ENCODE results near the gene TAF4.

The TAF4 gene

GRCh38 chr20:62014889-62015537, 50.7 kb downstream of the TAF4 start (continued):
- no peak for TF ChIP-seq KLF9 (tag by site-specific recombination; IDR thresholded peaks at IDR 0.05; ENCODE audit: low read depth)
- no peak for TF ChIP-seq ZNF311 (tag by site-specific recombination; IDR thresholded peaks at IDR 0.05; ENCODE audit: borderline replicate concordance)
- no peak for TF ChIP-seq TRIM28 (IDR thresholded peaks at IDR 0.05; ENCODE audit: borderline replicate concordance, low read length)
- TF ChIP-seq ZNF223 (tag by site-specific recombination; IDR thresholded peaks at IDR 0.05) = no peak

- Histone ChIP-seq H3K27ac (ENCODE audit: extremely low read depth, low read depth, low read length) (no peak overlapping the region), H3K36me3 (ENCODE audit: control insufficient read depth in 2 of 2, insufficient read depth in 1 of 2, low read length in 2 of 2) (peaks cover 0 to 41% of the 10 kb centered on the region in 2 experiments; a peak in 1 of 3 replicates), H3K9me3 (ENCODE audit: control insufficient read depth, insufficient read depth, low read depth, low read length) (no peaks in the 10 kb centered on the region), H3K4me3 (ENCODE audit: low read depth, low read length) (no peak overlapping the region), H3K4me1 (ENCODE audit: control insufficient read depth, insufficient read depth, low read length) (no peaks in the 10 kb centered on the region; the same call in 1 of the 2 replicates)
- no peak for TF ChIP-seq ZSCAN30 (tag by site-specific recombination; IDR thresholded peaks at IDR 0.05)
- TF ChIP-seq ZNF140 (tag by site-specific recombination; IDR thresholded peaks at IDR 0.05) = no peak
- no peak for TF ChIP-seq HOXA7 (CRISPR knock-in tag; IDR thresholded peaks at IDR 0.05; ENCODE audit: borderline replicate concordance)
- no peak for TF ChIP-seq ZNF311 (tag by site-specific recombination; IDR thresholded peaks at IDR 0.05; ENCODE audit: borderline replicate concordance)
- no peak for TF ChIP-seq ZNF530 (tag by site-specific recombination; IDR thresholded peaks at IDR 0.05; ENCODE audit: low read depth)
- TF ChIP-seq ZNF518A (tag by site-specific recombination; conservative IDR thresholded peaks at IDR 0.05; ENCODE audit: low read depth) = no peak
- TF ChIP-seq ZNF114 (tag by site-specific recombination; IDR thresholded peaks at IDR 0.05) = no peak
- TF ChIP-seq TCF7L2 (IDR thresholded peaks at IDR 0.05; ENCODE audit: borderline replicate concordance, low read depth, low read length) = no peak
- TF ChIP-seq ZBTB49 (tag by site-specific recombination; IDR thresholded peaks at IDR 0.05; ENCODE audit: low read depth) = no peak
- TF ChIP-seq ZNF157 (tag by site-specific recombination; IDR thresholded peaks at IDR 0.05) = no peak
- TF ChIP-seq ZBTB8A (tag by site-specific recombination; IDR thresholded peaks at IDR 0.05) = no peak
- TF ChIP-seq ZNF514 (tag by site-specific recombination; IDR thresholded peaks at IDR 0.05) = no peak
- no peak for TF ChIP-seq ZNF626 (tag by site-specific recombination; IDR thresholded peaks at IDR 0.05)
- no peak for TF ChIP-seq ZSCAN18 (tag by site-specific recombination; IDR thresholded peaks at IDR 0.05)
- ChIA-PET POLR2A (no interaction called here), CTCF (no interaction called here)
These were observed 51.2 kb downstream of the TAF4 start for GRCh38 chr20:62014488-62014775.

All from HEK293 (cell line).